MV-4-11 (cell line): ENCODE measurements around the gene TTC9C.
"Not testable (repeated sequence)": the region's sequence is repeated elsewhere in the genome, so short reads cannot be mapped to it uniquely, and the experiment has no call there.

ENCODE experiments used
- DNase-seq: peaks from one replicate; lab custom pipeline; 2025; lab: John Stamatoyannopoulos, UW

Gene TTC9C

GRCh38 chr11:62709247-62710000, 18.9 kb upstream of the TTC9C start:
- peak; percentile 99 for DNase-seq

GRCh38 chr11:62710001-62710345, 18.3 kb upstream of the TTC9C start:
- peak; percentile 41 for DNase-seq

- DNase-seq: no peak
Observed at GRCh38 chr11:62712276-62712812, 15.9 kb upstream of the TTC9C start.

GRCh38 chr11:62712861-62713260, 15.4 kb upstream of the TTC9C start:
- no peak for DNase-seq

GRCh38 chr11:62713343-62713742, 14.9 kb upstream of the TTC9C start:
- DNase-seq: no peak

- DNase-seq: no peak
Observed at GRCh38 chr11:62715150-62716130, 12.8 kb upstream of the TTC9C start.

GRCh38 chr11:62716206-62716605, 12.1 kb upstream of the TTC9C start:
- no peak for DNase-seq

- DNase-seq: no peak
Observed at GRCh38 chr11:62716816-62717215, 11.5 kb upstream of the TTC9C start.

GRCh38 chr11:62719302-62719978, 8.8 kb upstream of the TTC9C start:
- no peak for DNase-seq

- DNase-seq: peak; percentile 41
Observed at GRCh38 chr11:62721994-62722393, 6.3 kb upstream of the TTC9C start.

GRCh38 chr11:62724171-62724570, 4.1 kb upstream of the TTC9C start:
- DNase-seq: no peak

- DNase-seq: no peak
Observed at GRCh38 chr11:62725646-62726045, 2.6 kb upstream of the TTC9C start.

GRCh38 chr11:62726156-62726914, 2.0 kb upstream of the TTC9C start:
- DNase-seq: no peak

- DNase-seq: no peak
Observed at GRCh38 chr11:62726915-62727164, 1.4 kb upstream of the TTC9C start.

GRCh38 chr11:62727165-62727871, 968 bp upstream of the TTC9C start, which contains the start of gene HNRNPUL2:
Gene HNRNPUL2 (minus strand): TSS chr11:62727457. CDS start chr11:62727156, 301 bp downstream.
- DNase-seq: peak; percentile 100

- DNase-seq: peak; percentile 98
Observed at GRCh38 chr11:62727872-62728170, 465 bp upstream of the TTC9C start.

GRCh38 chr11:62730076-62730475, 1.8 kb downstream of the TTC9C start:
- DNase-seq: not testable (repeated sequence)

- DNase-seq: peak; percentile 38
Observed at GRCh38 chr11:62732830-62733229, 4.5 kb downstream of the TTC9C start.

GRCh38 chr11:62737196-62737595, 8.9 kb downstream of the TTC9C start:
- DNase-seq: no peak

GRCh38 chr11:62747475-62748160, 19.3 kb downstream of the TTC9C start:
- no peak for DNase-seq

- DNase-seq: not testable (repeated sequence)
Observed at GRCh38 chr11:62749931-62750330, 21.6 kb downstream of the TTC9C start.
